Suprapubic skin (tissue), 4 donors: Measurements from ENCODE around the gene PMP22. TPM values are rescaled to one million over a fixed set of nuclear protein-coding genes. Genes with fewer than 3 reads are reported as not detected.
A peak's percentile ranks its signal among the peaks of the same experiment; 100 is the strongest.

Experiments used
- DNase-seq, 2 donors: peaks; one replicate each; pipeline ENCODE4 v3.0.0-alpha.2; 2019; ENCODE audit warnings: low spot score in 2 of 2
- H3K27ac ChIP-seq: fragments of 200-600 bp; sonication (generic); one replicate; pipeline ENCODE4 v1.5.1; 2019
- H3K27me3 ChIP-seq: fragments of 200-600 bp; sonication (generic); one replicate; pipeline ENCODE4 v1.5.1; 2019
- H3K36me3 ChIP-seq: fragments of 200-600 bp; sonication (generic); one replicate; pipeline ENCODE4 v1.5.1; 2019
- H3K4me1 ChIP-seq: fragments of 200-600 bp; sonication (generic); one replicate; pipeline ENCODE4 v1.5.1; 2019
- H3K4me3 ChIP-seq: fragments of 200-600 bp; sonication (generic); one replicate; pipeline ENCODE4 v1.5.1; 2019; ENCODE audit warnings: mild to moderate bottlenecking
- H3K9me3 ChIP-seq: fragments of 200-600 bp; sonication (generic); one replicate; pipeline ENCODE4 v1.5.1; 2019
- EP300 ChIP-seq: sonication (generic); formaldehyde crosslinking; IDR thresholded peaks from one replicate; pipeline ENCODE4 v1.6.1; 2017; ENCODE audit warnings: antibody characterized with exemption
- POLR2A ChIP-seq, 2 donors: fragments of 450-650 bp; IDR thresholded peaks; one replicate each; pipeline ENCODE4 v1.6.1; 2017; ENCODE audit warnings: antibody characterized with exemption in 2 of 2, mild to moderate bottlenecking in 2 of 2, moderate library complexity in 2 of 2
- POLR2AphosphoS5 ChIP-seq, 3 donors: sonication (generic); formaldehyde crosslinking; IDR thresholded peaks; one replicate each; pipeline ENCODE4 v1.6.1; 2017; ENCODE audit warnings: antibody characterized with exemption in 3 of 3
- WGBS: methylation state at CpG from one replicate; pipeline ENCODE4 v1.1.5; 2018; 5-methylcytosine and 5-hydroxymethylcytosine counted together
- total RNA-seq, 4 donors: library from RNA; depleted of rRNA; stranded (reverse); fragments of >200 nt; gene quantifications; one replicate each; pipeline ENCODE4 v1.1.0, GENCODE V29; 2016
- TF ChIP-seq, protein P1 (sequence below), 2 donors: fragments of 200-600 bp in 1 of 2; fragments of 450-650 bp in 1 of 2; sonication (generic) in 1 of 2; IDR thresholded peaks; one replicate each; pipeline ENCODE4 v1.5.1; 2016 to 2019; ENCODE audit warnings: antibody characterized with exemption in 2 of 2, mild to moderate bottlenecking in 1 of 2, moderate library complexity in 1 of 2

Gene PMP22
- total RNA-seq, 4 donors from 2014 or later, result 55.1 to 143 (median 87.1) TPM

DNA sequence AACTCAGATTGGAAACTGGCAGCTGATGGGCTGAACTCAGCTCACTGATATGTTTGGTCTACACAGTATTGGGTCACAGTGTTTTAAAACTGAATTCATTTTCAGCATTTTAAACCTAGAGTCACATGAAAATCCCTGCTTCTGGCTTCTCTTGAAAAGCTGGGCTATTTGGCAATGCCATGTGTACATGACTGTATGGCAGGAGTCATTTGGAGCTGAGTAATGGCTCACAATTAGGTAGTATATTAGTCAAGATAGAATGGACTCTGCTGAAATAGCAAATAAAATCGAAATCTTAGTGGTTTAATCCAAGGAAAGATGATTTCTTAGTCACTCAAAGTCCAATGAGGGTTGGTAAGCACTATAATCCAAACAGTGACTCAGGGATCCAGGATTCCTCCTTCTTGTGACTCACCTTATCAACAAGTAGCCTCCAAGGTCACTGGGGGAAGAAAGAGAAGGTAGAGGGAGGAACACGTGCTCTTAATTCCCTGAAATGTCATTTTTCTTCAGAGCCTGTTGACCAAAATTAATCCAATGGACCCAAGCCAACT, 13.9 kb upstream of the PMP22 start:
- DNase-seq, result no peak
- Histone ChIP-seq H3K27ac (no peak overlapping the region), H3K36me3 (no peaks in the 10 kb centered on the region), H3K4me3 (no peak overlapping the region), H3K9me3 (no peaks in the 10 kb centered on the region), H3K27me3 (no peaks in the 10 kb centered on the region), H3K4me1 (no peaks in the 10 kb centered on the region)
- TF ChIP-seq, protein P1, sequence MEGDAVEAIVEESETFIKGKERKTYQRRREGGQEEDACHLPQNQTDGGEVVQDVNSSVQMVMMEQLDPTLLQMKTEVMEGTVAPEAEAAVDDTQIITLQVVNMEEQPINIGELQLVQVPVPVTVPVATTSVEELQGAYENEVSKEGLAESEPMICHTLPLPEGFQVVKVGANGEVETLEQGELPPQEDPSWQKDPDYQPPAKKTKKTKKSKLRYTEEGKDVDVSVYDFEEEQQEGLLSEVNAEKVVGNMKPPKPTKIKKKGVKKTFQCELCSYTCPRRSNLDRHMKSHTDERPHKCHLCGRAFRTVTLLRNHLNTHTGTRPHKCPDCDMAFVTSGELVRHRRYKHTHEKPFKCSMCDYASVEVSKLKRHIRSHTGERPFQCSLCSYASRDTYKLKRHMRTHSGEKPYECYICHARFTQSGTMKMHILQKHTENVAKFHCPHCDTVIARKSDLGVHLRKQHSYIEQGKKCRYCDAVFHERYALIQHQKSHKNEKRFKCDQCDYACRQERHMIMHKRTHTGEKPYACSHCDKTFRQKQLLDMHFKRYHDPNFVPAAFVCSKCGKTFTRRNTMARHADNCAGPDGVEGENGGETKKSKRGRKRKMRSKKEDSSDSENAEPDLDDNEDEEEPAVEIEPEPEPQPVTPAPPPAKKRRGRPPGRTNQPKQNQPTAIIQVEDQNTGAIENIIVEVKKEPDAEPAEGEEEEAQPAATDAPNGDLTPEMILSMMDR (IDR thresholded peaks at IDR 0.05), result no peak
- no peak for TF ChIP-seq POLR2AphosphoS5 (IDR thresholded peaks at IDR 0.05)
- no peak for TF ChIP-seq EP300
- no peak for TF ChIP-seq POLR2A (IDR thresholded peaks at IDR 0.05)
- 64% methylated on average over 2 of the region's 2 CpGs for WGBS

DNA sequence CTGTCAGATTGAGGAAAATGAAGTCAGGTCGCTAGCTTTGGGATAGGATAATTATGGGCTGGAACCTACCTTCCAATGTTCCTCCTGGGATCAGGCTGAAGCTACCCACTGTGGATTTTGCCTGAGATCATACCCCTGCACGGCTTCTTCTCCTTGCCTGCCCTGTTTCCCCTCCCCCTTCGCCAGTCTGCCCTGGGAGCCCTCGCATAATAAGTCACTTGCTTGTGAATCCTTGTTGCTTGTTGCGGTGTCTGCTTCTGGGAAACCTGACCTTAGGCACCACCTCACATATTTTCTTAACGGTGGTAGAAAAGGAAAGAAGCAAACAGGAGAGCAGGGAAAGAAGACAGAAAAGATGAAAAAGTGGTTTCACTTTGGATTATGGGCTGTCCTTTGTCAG, 13.3 kb upstream of the PMP22 start:
- Histone ChIP-seq H3K9me3 (no peaks in the 10 kb centered on the region), H3K27ac (no peak overlapping the region), H3K27me3 (no peaks in the 10 kb centered on the region), H3K4me3 (no peak overlapping the region), H3K36me3 (no peaks in the 10 kb centered on the region), H3K4me1 (peaks cover 5% of the 10 kb centered on the region)
- DNase-seq, result no peak
- 39% methylated on average over 6 of the region's 6 CpGs for WGBS
- TF ChIP-seq, protein P1 (IDR thresholded peaks at IDR 0.05), result no peak
- TF ChIP-seq EP300, result no peak

DNA sequence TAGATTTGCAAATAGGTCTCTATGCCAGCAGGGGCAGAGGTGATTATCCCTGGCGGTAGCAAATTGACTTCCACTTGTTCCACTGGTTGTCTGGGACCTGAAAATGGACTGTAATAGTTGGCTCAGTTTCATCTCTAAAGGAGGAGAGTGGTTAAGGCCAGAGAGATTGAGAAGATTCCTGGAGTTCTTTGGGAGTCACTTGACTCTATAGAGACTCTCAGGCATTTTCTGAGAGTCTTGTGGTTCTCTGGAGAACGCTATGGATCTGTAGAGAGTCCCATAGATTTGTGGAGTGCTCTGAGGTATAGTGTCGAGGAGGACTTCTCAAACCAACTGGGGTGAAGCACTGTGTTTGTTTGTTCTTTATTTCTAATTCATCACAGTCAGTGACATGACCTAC, 8.9 kb upstream of the PMP22 start:
- Histone ChIP-seq H3K9me3 (no peaks in the 10 kb centered on the region), H3K4me1 (peaks cover 9% of the 10 kb centered on the region), H3K27me3 (no peaks in the 10 kb centered on the region), H3K27ac (peak overlapping the region; percentile 77), H3K4me3 (no peak overlapping the region), H3K36me3 (no peaks in the 10 kb centered on the region)
- no peak for DNase-seq
- TF ChIP-seq, protein P1 (IDR thresholded peaks at IDR 0.05), result no peak
- TF ChIP-seq POLR2AphosphoS5 (IDR thresholded peaks at IDR 0.05) (no peak), POLR2A (IDR thresholded peaks at IDR 0.05) (no peak), EP300 (no peak)
- WGBS, result 93% methylated on average over 3 of the region's 3 CpGs

DNA sequence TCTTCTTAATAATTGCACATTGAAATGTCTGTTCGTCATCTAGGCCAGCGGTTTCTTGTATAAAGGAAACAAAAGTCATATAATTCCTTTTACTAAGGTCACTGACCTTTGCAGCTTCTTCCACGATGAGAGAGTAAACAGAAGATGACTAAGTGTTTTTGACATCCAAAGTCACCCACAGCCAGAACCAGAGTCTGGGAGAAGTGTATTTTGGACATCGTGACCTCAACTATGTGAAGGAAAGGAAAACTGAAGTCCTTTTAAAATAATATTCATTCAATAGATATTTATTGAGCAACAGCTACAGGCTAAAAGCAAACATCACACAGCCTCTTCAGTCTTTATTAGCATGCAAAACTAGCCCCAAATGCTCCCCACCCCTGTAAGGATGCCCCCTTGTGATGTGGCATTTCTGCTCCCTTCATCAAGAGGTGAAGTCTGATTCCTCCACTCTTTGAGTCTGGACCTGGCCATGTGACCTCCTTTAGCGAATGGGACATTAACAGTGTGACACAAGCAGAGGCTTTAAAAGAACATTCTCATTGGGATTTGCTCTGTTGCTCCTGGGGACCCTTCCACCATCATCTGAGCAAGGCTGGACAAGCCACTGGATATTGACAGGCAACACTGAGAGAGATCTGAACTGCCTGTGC, 8.1 kb upstream of the PMP22 start:
- no peak for TF ChIP-seq POLR2A (IDR thresholded peaks at IDR 0.05)
- TF ChIP-seq, protein P1 (IDR thresholded peaks at IDR 0.05), result no peak
- TF ChIP-seq POLR2AphosphoS5 (IDR thresholded peaks at IDR 0.05), result no peak
- no peak for TF ChIP-seq EP300

DNA sequence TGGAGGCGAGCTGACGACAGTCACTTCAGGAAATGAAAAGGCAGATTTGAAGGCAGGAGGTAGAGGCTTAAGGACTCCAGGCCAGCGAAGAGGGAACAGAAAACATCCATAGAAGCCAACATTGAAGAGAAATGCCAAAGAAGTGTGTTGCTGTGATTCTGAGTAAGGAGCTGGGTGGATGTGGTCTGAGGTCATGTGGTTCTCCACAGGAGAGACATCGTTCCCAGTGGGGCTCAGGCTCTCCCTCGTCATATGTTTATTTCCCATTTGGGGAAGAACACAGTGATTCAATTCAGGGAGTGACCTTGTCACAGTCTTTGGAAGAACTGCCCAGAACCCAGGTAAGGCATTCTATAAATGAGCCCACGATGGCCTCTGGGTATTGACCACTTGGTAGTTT, 6.6 kb upstream of the PMP22 start:
- no peak for DNase-seq
- Histone ChIP-seq H3K27me3 (no peaks in the 10 kb centered on the region), H3K27ac (peak overlapping the region; percentile 78), H3K36me3 (no peaks in the 10 kb centered on the region), H3K4me1 (peaks cover 9% of the 10 kb centered on the region), H3K4me3 (no peak overlapping the region), H3K9me3 (no peaks in the 10 kb centered on the region)
- TF ChIP-seq, protein P1 (IDR thresholded peaks at IDR 0.05), result no peak
- TF ChIP-seq EP300 (no peak), POLR2AphosphoS5 (IDR thresholded peaks at IDR 0.05) (no peak), POLR2A (IDR thresholded peaks at IDR 0.05) (no peak)
- WGBS, result 89% methylated on average over 6 of the region's 6 CpGs

More for the DNA sequence above, 8.1 kb upstream of the PMP22 start:
- H3K36me3 ChIP-seq, result no peaks in the 10 kb centered on the region
- no peaks in the 10 kb centered on the region for H3K27me3 ChIP-seq
- DNase-seq, result no peak
- H3K9me3 ChIP-seq, result no peaks in the 10 kb centered on the region
- peak overlapping the region; percentile 78 for H3K27ac ChIP-seq
- no peak overlapping the region for H3K4me3 ChIP-seq
- 68% methylated on average over 5 of the region's 5 CpGs for WGBS
- peaks cover 9% of the 10 kb centered on the region for H3K4me1 ChIP-seq
